Transverse colon (tissue), 4 donors: Measurements from ENCODE around the gene TNP2. TPM values are rescaled to one million over a fixed set of nuclear protein-coding genes. Genes with fewer than 3 reads are reported as not detected.

Source experiments
- DNase-seq: peaks from one replicate; pipeline ENCODE4 v3.0.0-alpha.2; 2019
- H3K27ac ChIP-seq, 4 donors: fragments of 200-600 bp; sonication (generic); 2 replicates each; pipeline ENCODE4 v1.5.1; 2016 to 2018; ENCODE audit warnings: inconsistent platforms in 4 of 4
- H3K27me3 ChIP-seq: fragments of 200-600 bp; sonication (generic); 2 replicates; pipeline ENCODE4 v1.5.1; 2017; ENCODE audit warnings: inconsistent platforms
- H3K36me3 ChIP-seq, 4 donors: fragments of 200-600 bp; sonication (generic); 2 replicates each; pipeline ENCODE4 v1.5.1; 2017 to 2019; ENCODE audit warnings: inconsistent platforms in 4 of 4
- H3K4me1 ChIP-seq, 4 donors: fragments of 200-600 bp; sonication (generic); 2 replicates each; pipeline ENCODE4 v1.5.1; 2017 to 2020; ENCODE audit warnings: inconsistent platforms in 4 of 4
- H3K4me3 ChIP-seq, 4 donors: fragments of 200-600 bp; sonication (generic); 1 replicate in 1 of 4; 2 replicates in 3 of 4; pipeline versions ENCODE4 v1.5.1 to v1.6.1; 2017 to 2019; ENCODE audit warnings: inconsistent platforms in 4 of 4
- H3K9me3 ChIP-seq, 2 donors: fragments of 200-600 bp; sonication (generic); 2 replicates each; pipeline ENCODE4 v1.5.1; 2017 to 2019; ENCODE audit warnings: inconsistent platforms in 2 of 2
- EP300 ChIP-seq: sonication (generic); formaldehyde crosslinking; IDR thresholded peaks from one replicate; pipeline ENCODE4 v1.6.1; 2017; ENCODE audit warnings: antibody characterized with exemption, low read depth
- POLR2A ChIP-seq: fragments of 450-650 bp; IDR thresholded peaks from one replicate; pipeline ENCODE4 v1.6.1; 2016; ENCODE audit warnings: antibody characterized with exemption, mild to moderate bottlenecking, moderate library complexity
- POLR2AphosphoS5 ChIP-seq, 3 donors: sonication (generic); formaldehyde crosslinking; IDR thresholded peaks; one replicate each; pipeline ENCODE4 v1.6.1; 2016; ENCODE audit warnings: antibody characterized with exemption in 3 of 3
- WGBS, 2 donors: methylation state at CpG; one replicate each; pipeline ENCODE4 v1.1.5; 2018; ENCODE audit warnings: low coverage in 1 of 2; 5-methylcytosine and 5-hydroxymethylcytosine counted together
- in situ Hi-C, 4 donors: fragments of 200-750 bp; cut with MboI; loops; one replicate each; pipeline versions ENCODE4 v1.15.0 to v1.15.1; 2017; ENCODE audit warnings: low sequenced_read_pairs in 3 of 4, low pct_ligation_motif_present in 1 of 4, low pct_unique_long_range_greater_than_20kb in 1 of 4
- intact Hi-C: fragments of 100-400 bp; cut with DNase I; formaldehyde crosslinking; loops from one replicate; pipeline ENCODE4 v1.15.1; 2023; ENCODE audit warnings: low total_unique reads
- total RNA-seq, 4 donors: library from RNA; depleted of rRNA; stranded (reverse); fragments of >200 nt; gene quantifications; one replicate each; pipeline ENCODE4 v1.1.0, GENCODE V29; 2016
- TF ChIP-seq, protein P1 (sequence below), 5 experiments: fragments of 200-600 bp in 3 of 5; fragments of 450-650 bp in 2 of 5; sonication (generic) in 3 of 5; IDR thresholded peaks; 1 replicate in 2 of 5; 2 replicates in 3 of 5; pipeline ENCODE4 v1.5.1; 2016 to 2017; ENCODE audit warnings: antibody characterized with exemption in 5 of 5, inconsistent platforms in 3 of 5, mild to moderate bottlenecking in 2 of 5, moderate library complexity in 1 of 5

TNP2 gene
- total RNA-seq, 4 donors from 2014 or later: not detected

DNA sequence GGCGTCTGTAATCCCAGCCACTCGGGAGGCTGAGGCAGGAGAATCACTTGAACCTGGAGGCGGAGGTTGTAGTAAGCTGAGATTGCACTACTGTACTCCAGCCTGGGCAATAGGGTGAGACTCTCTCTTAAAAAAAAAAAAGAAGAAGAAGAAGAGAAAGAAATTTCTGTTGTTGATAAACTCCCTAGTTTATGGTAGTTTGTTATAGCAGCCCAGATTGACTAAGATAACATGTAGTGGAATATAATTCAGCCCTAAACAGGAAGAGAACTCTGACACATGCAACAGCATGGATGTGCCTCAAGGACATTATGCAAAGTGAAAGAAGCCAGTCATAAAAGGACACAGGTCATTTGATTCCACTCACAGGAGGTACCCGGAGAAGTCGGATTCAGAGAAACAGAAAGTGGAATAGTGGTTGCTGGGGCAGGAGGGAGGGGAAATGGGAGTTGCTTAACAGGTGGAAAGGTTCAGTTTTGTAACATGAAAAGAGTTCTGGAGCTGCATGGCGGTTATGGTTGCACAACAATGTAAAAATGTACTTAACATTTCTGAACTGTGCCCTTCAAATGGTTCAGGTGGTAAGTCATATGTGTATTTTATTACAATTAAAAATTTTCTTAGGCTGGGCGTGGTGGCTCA lies 38.0 kb upstream of the TNP2 start:
- H3K4me3 ChIP-seq: no peak overlapping the region
- no peaks in the 10 kb centered on the region for H3K36me3 ChIP-seq
- 65 to 78% methylated on average over 7 of the region's 7 CpGs for WGBS, 2 donors
- no peaks in the 10 kb centered on the region for H3K9me3 ChIP-seq
- peaks cover 0 to 5% (median under 1%) of the 10 kb centered on the region in 4 donors for H3K4me1 ChIP-seq
- intact Hi-C loops: no loop called here
- TF ChIP-seq, protein P1, sequence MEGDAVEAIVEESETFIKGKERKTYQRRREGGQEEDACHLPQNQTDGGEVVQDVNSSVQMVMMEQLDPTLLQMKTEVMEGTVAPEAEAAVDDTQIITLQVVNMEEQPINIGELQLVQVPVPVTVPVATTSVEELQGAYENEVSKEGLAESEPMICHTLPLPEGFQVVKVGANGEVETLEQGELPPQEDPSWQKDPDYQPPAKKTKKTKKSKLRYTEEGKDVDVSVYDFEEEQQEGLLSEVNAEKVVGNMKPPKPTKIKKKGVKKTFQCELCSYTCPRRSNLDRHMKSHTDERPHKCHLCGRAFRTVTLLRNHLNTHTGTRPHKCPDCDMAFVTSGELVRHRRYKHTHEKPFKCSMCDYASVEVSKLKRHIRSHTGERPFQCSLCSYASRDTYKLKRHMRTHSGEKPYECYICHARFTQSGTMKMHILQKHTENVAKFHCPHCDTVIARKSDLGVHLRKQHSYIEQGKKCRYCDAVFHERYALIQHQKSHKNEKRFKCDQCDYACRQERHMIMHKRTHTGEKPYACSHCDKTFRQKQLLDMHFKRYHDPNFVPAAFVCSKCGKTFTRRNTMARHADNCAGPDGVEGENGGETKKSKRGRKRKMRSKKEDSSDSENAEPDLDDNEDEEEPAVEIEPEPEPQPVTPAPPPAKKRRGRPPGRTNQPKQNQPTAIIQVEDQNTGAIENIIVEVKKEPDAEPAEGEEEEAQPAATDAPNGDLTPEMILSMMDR (IDR thresholded peaks at IDR 0.05): no peak
- TF ChIP-seq POLR2AphosphoS5 (IDR thresholded peaks at IDR 0.05): peak in 1 of 3 donors; percentile 23
- in situ Hi-C loops: no loop called here
- DNase-seq: no peak
- no peaks in the 10 kb centered on the region for H3K27me3 ChIP-seq
- peak overlapping the region in 1 of 4 donors; percentile 41 for H3K27ac ChIP-seq

DNA sequence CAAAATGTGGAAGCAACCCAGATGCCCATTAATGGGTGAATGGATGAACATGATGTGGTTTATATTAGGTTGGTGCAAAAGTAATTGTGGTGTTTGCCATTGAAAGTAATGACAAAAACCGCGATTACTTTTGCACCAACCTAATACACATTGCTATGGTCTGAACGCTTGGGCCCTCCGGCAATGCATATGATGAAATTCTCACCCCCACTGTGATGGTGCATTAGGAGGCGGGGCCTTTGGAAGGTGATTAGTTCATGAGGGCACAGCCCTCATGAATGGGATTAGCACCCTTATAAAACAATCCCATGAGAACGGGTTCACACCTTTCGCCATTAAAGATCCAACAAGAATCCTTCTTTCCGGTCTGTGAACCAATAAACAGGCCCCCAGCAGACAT lies 37.3 kb upstream of the TNP2 start:
- no peak overlapping the region for H3K27ac ChIP-seq
- H3K4me3 ChIP-seq: no peak overlapping the region
- H3K4me1 ChIP-seq: no peaks in the 10 kb centered on the region
- DNase-seq: no peak
- WGBS, 2 donors: 94 to 100% methylated on average over 2 to 8 of the region's 8 CpGs
- intact Hi-C loops: no loop called here
- H3K27me3 ChIP-seq: no peaks in the 10 kb centered on the region
- TF ChIP-seq EP300: no peak
- TF ChIP-seq, protein P1 (IDR thresholded peaks at IDR 0.05): no peak
- TF ChIP-seq POLR2AphosphoS5 (IDR thresholded peaks at IDR 0.05): no peak
- no peak for TF ChIP-seq POLR2A
- in situ Hi-C loops: no loop called here
- no peaks in the 10 kb centered on the region for H3K9me3 ChIP-seq
- H3K36me3 ChIP-seq: no peaks in the 10 kb centered on the region

DNA sequence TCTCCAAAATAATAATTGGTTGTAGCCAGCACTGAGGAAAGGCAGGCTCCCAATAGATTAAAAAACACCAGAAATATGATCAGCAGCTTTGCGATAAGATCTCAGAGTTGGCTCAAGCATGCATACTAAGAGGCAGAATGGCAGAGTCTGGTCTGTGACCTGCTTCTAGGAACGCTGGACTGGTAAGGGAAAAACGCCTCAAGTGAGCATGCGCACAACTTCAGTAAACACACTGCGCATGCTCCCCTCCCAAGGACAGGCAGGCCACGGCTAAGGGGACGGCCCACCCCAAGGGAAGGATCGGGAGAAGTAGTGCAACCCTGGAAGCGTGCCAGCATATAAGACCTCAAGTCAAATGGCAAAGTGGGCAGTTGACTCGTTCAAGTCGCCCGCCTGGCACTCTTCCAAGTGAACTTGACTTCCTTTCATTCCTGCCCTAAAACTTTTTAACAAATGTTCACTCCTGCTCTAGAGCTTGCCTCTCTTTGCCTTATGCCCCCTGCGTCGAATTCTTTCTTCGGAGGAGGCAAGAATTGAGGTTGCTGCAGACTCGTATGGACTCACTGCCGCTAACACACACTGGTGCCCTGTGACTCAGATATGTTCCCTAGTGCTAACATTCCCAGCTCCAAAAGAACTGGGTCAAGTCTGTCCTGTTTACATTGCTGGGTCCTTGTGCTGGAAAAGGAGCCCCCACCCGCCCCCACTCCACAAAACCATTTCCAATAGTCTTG lies 34.4 kb upstream of the TNP2 start:
- in situ Hi-C loops: no loop called here
- TF ChIP-seq, protein P1 (IDR thresholded peaks at IDR 0.05): no peak
- TF ChIP-seq POLR2AphosphoS5 (IDR thresholded peaks at IDR 0.05) (no peak), POLR2A (no peak), EP300 (no peak)
- intact Hi-C loops: no loop called here
- Histone ChIP-seq H3K4me1 (no peaks in the 10 kb centered on the region), H3K9me3 (no peaks in the 10 kb centered on the region), H3K27ac (no peak overlapping the region), H3K36me3 (no peaks in the 10 kb centered on the region), H3K4me3 (no peak overlapping the region), H3K27me3 (no peaks in the 10 kb centered on the region)
- WGBS, 2 donors: 75 to 93% methylated on average over 9 to 18 of the region's 18 CpGs
- DNase-seq: no peak

DNA sequence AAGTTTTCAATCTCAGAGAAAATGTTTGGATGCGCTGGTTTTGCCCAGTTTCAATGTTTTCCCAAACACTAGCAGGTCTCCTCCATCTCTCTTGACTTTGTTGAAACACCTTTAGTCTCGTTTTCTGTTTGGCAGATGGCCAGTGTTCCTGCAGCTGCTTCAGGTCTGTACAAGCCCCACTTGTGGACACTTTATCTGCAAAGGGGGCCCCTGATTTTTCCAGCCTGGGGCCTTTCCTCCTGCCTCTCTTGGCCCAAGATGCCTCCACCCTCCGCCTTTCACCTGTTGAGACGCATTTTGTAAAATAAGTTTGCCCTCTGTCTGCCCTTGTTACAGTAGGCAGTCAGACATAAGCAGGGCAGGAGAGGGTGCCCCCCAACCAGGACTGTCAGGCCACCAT lies 33.9 kb upstream of the TNP2 start:
- in situ Hi-C loops (no loop called here), intact Hi-C loops (no loop called here)
- Histone ChIP-seq H3K27me3 (no peaks in the 10 kb centered on the region), H3K4me1 (peaks cover 0 to 4% (median 1%) of the 10 kb centered on the region in 4 donors), H3K27ac (no peak overlapping the region), H3K4me3 (no peak overlapping the region), H3K9me3 (no peaks in the 10 kb centered on the region), H3K36me3 (no peaks in the 10 kb centered on the region)
- no peak for DNase-seq
- TF ChIP-seq POLR2AphosphoS5 (IDR thresholded peaks at IDR 0.05): no peak
- TF ChIP-seq EP300: no peak
- TF ChIP-seq, protein P1 (IDR thresholded peaks at IDR 0.05): no peak
- no peak for TF ChIP-seq POLR2A
- 69 to 85% methylated on average over 1 to 4 of the region's 4 CpGs for WGBS, 2 donors
